DMS114 treated with DMSO at 0.1 percent for 48 hours (cell line): ENCODE data around the gene CCDC85A.

Experiments used
- DNase-seq: peaks from one replicate; lab custom pipeline; 2025; ENCODE audit not compliant: unreplicated experiment; lab: John Stamatoyannopoulos, UW

CCDC85A gene

GRCh38 chr2:56297671-56298070, 113.9 kb downstream of the CCDC85A start:
- no peak for DNase-seq

GRCh38 chr2:56299171-56299691, 115.4 kb downstream of the CCDC85A start:
- DNase-seq, result no peak

- no peak for DNase-seq
Measured at GRCh38 chr2:56309626-56310170, 125.9 kb downstream of the CCDC85A start.

GRCh38 chr2:56313500-56313921, 129.7 kb downstream of the CCDC85A start:
- no peak for DNase-seq

GRCh38 chr2:56314371-56314770, 130.6 kb downstream of the CCDC85A start:
- DNase-seq, result no peak

- DNase-seq, result no peak
Measured at GRCh38 chr2:56314796-56315195, 131.0 kb downstream of the CCDC85A start.

- no peak for DNase-seq
Measured at GRCh38 chr2:56315376-56315775, 131.6 kb downstream of the CCDC85A start.

- DNase-seq, result no peak
Measured at GRCh38 chr2:56316011-56316410, 132.2 kb downstream of the CCDC85A start.

GRCh38 chr2:56318147-56318546, 134.4 kb downstream of the CCDC85A start:
- no peak for DNase-seq

- no peak for DNase-seq
Measured at GRCh38 chr2:56325661-56326345, 142.0 kb downstream of the CCDC85A start.

GRCh38 chr2:56326346-56326741, 142.6 kb downstream of the CCDC85A start:
- DNase-seq, result no peak

- no peak for DNase-seq
Measured at GRCh38 chr2:56331810-56332209, 148.0 kb downstream of the CCDC85A start.

- DNase-seq, result no peak
Measured at GRCh38 chr2:56333812-56334485, 150.2 kb downstream of the CCDC85A start.

GRCh38 chr2:56334622-56335021, 150.8 kb downstream of the CCDC85A start:
- no peak for DNase-seq

GRCh38 chr2:56335101-56335500, 151.3 kb downstream of the CCDC85A start:
- DNase-seq, result no peak

- DNase-seq, result no peak
Measured at GRCh38 chr2:56337342-56337741, 153.6 kb downstream of the CCDC85A start.

GRCh38 chr2:56338232-56338631, 154.4 kb downstream of the CCDC85A start:
- DNase-seq, result no peak

- no peak for DNase-seq
Measured at GRCh38 chr2:56344771-56345170, 161.0 kb downstream of the CCDC85A start.

- no peak for DNase-seq
Measured at GRCh38 chr2:56347881-56348280, 164.1 kb downstream of the CCDC85A start.

- no peak for DNase-seq
Measured at GRCh38 chr2:56348392-56349210, 164.8 kb downstream of the CCDC85A start.

- DNase-seq, result no peak
Measured at GRCh38 chr2:56357655-56358295, 174.0 kb downstream of the CCDC85A start.
